ENCODE data around the gene R3HDM2.

Gene R3HDM2

DNA sequence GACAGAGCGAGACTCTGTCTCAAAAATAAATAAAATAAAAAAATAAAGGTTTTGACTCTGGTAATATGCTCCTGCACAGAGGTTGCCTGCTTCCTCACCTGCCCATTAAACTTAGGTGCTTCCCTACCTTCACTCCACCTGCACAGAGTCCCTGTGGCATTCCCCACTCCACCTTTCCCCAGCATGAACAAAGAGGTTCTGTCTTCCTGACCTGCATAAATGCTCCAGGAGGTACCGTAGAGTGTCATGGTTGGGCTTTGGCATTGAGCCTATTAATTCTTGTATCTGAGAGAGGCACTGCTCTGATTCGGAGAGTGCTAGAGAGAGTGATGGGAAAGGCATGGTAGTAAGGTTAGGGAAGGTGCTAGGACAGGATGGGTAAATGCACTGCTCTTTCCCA is 42.5 kb upstream of the R3HDM2 start:
- Histone ChIP-seq H3K4me3 (ENCODE audit: low read length) (no peak overlapping the region), H3K36me3 (ENCODE audit: control insufficient read depth, low read depth, low read length) (no peaks in the 10 kb centered on the region), H3K27ac (ENCODE audit: low read length) (no peak overlapping the region), H3K4me1 (ENCODE audit: control insufficient read depth, low read depth, low read length) (peaks cover 8% of the 10 kb centered on the region), H3K9me3 (ENCODE audit: control insufficient read depth, low read depth, low read length) (no peaks in the 10 kb centered on the region), H3K9ac (ENCODE audit: low read length) (no peak overlapping the region), H3K27me3 (ENCODE audit: control insufficient read depth, insufficient read depth, low read length) (peaks cover 63% of the 10 kb centered on the region)

DNA sequence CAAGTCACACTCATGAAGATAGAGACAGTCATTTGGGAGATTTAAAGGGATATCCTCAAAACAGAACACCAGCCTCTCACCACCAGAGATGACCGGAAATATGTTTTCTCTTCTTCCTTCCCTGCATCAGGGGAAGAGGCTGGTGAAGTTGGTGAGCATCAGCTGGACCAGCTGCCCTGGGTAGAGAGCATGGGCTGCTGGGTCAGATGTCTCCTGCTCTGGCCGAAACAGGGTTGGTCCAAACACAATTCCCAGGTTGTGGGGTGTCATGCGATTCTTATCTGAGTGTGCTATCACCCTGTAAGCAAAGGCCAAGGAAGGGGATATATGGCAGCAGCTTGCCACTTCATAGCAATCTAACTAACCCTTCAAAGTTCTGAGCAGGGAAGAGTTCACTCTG is 41.5 kb upstream of the R3HDM2 start:
- H3K9ac ChIP-seq (ENCODE audit: low read length) = no peak overlapping the region
- H3K27me3 ChIP-seq (ENCODE audit: control insufficient read depth, insufficient read depth, low read length) = peaks cover 56% of the 10 kb centered on the region
- H3K27ac ChIP-seq (ENCODE audit: low read length) = no peak overlapping the region
- no peak overlapping the region for H3K4me3 ChIP-seq (ENCODE audit: low read length)
- H3K36me3 ChIP-seq (ENCODE audit: control insufficient read depth, low read depth, low read length) = no peaks in the 10 kb centered on the region
- peaks cover 4% of the 10 kb centered on the region for H3K4me1 ChIP-seq (ENCODE audit: control insufficient read depth, low read depth, low read length)
- no peaks in the 10 kb centered on the region for H3K9me3 ChIP-seq (ENCODE audit: control insufficient read depth, low read depth, low read length)

DNA sequence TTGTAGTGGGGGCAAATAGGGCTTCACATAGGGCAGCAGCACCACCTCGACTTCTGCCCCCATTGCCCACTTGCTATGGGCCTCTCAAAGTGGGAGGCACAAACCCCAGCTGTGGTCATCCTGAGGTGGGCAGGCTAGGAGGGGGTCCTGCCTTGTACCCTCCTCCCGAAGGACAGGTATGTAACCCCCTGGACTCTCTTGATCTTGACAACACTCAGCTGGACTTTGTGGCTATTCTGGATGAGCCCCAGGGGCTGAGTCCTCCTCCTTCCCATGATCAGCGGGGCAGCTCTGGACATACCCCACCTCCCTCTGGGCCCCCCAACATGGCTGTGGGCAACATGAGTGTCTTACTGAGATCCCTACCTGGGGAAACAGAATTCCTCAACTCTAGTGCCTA is 40.8 kb upstream of the R3HDM2 start:
- Histone ChIP-seq H3K4me3 (ENCODE audit: low read length) (no peak overlapping the region), H3K9me3 (ENCODE audit: control insufficient read depth, low read depth, low read length) (no peaks in the 10 kb centered on the region), H3K27me3 (ENCODE audit: control insufficient read depth, insufficient read depth, low read length) (peaks cover 49% of the 10 kb centered on the region), H3K36me3 (ENCODE audit: control insufficient read depth, low read depth, low read length) (no peaks in the 10 kb centered on the region), H3K9ac (ENCODE audit: low read length) (no peak overlapping the region), H3K27ac (ENCODE audit: low read length) (no peak overlapping the region), H3K4me1 (ENCODE audit: control insufficient read depth, low read depth, low read length) (peaks cover 4% of the 10 kb centered on the region)

DNA sequence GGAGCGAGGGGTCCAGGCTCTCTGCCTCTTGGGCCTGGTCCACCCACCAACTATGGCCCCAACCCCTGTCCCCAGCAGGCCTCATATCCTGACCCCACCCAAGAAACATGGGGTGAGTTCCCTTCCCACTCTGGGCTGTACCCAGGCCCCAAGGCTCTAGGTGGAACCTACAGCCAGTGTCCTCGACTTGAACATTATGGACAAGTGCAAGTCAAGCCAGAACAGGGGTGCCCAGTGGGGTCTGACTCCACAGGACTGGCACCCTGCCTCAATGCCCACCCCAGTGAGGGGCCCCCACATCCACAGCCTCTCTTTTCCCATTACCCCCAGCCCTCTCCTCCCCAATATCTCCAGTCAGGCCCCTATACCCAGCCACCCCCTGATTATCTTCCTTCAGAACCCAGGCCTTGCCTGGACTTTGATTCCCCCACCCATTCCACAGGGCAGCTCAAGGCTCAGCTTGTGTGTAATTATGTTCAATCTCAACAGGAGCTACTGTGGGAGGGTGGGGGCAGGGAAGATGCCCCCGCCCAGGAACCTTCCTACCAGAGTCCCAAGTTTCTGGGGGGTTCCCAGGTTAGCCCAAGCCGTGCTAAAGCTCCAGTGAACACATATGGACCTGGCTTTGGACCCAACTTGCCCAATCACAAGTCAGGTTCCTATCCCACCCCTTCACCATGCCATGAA is 40.3 kb upstream of the R3HDM2 start:
- Histone ChIP-seq H3K9ac (ENCODE audit: low read length) (no peak overlapping the region), H3K4me3 (ENCODE audit: low read length) (no peak overlapping the region), H3K27me3 (ENCODE audit: control insufficient read depth, insufficient read depth, low read length) (peaks cover 43% of the 10 kb centered on the region), H3K4me1 (ENCODE audit: control insufficient read depth, low read depth, low read length) (peaks cover 4% of the 10 kb centered on the region), H3K27ac (ENCODE audit: low read length) (no peak overlapping the region), H3K9me3 (ENCODE audit: control insufficient read depth, low read depth, low read length) (no peaks in the 10 kb centered on the region), H3K36me3 (ENCODE audit: control insufficient read depth, low read depth, low read length) (no peaks in the 10 kb centered on the region)

DNA sequence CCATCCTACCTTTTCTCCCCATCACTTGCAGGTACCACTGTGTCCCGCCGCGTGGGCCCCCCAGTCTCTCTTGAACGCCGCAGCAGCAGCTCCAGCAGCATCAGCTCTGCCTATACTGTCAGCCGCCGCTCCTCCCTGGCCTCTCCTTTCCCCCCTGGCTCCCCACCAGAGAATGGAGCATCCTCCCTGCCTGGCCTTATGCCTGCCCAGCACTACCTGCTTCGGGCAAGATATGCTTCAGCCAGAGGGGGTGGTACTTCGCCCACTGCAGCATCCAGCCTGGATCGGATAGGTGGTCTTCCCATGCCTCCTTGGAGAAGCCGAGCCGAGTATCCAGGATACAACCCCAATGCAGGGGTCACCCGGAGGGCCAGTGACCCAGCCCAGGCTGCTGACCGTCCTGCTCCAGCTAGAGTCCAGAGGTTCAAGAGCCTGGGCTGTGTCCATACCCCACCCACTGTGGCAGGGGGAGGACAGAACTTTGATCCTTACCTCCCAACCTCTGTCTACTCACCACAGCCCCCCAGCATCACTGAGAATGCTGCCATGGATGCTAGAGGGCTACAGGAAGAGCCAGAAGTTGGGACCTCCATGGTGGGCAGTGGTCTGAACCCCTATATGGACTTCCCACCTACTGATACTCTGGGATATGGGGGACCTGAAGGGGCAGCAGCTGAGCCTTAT is 39.6 kb upstream of the R3HDM2 start:
- Histone ChIP-seq H3K9ac (ENCODE audit: low read length) (no peak overlapping the region), H3K27ac (ENCODE audit: low read length) (no peak overlapping the region), H3K4me1 (ENCODE audit: control insufficient read depth, low read depth, low read length) (peaks cover 4% of the 10 kb centered on the region), H3K27me3 (ENCODE audit: control insufficient read depth, insufficient read depth, low read length) (peaks cover 36% of the 10 kb centered on the region), H3K9me3 (ENCODE audit: control insufficient read depth, low read depth, low read length) (no peaks in the 10 kb centered on the region), H3K4me3 (ENCODE audit: low read length) (no peak overlapping the region), H3K36me3 (ENCODE audit: control insufficient read depth, low read depth, low read length) (no peaks in the 10 kb centered on the region)

DNA sequence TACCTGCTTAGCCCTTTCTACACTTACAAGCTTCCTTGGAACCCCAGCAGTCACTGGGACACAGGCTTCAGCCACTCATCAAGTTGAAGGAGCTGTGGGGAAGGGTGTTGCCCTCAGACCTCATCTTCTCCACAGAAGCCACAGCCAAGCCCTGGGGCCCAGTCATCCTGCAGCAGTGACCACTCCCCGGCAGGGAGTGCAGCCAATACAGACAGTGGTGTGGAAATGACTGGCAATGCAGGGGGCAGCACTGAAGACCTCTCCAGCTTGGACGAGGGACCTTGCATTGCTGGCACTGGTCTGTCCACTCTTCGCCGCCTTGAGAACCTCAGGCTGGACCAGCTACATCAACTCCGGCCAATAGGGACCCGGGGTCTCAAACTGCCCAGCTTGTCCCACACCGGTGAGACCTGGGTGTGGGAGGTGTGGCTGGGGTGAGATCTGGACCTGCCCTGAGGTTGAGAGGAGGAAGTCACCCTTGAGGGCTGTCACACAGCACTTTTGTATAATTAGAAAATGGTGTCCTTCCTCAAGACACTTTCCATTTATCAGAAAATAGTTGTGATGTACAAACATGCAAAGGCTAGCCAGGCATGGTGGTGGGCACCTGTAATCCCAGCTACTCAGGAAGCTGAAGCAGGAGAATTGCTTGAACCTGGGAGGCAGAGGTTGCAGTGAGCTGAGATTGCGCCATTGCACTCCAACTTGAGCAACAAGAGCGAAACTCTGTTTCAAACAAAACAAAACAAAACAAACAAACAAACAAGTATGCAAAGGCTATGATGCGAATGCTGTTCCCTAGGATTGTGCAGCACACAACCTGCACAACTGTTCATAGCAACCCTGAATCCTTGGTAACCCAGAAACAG is 38.7 kb upstream of the R3HDM2 start:
- Histone ChIP-seq H3K36me3 (ENCODE audit: control insufficient read depth, low read depth, low read length) (no peaks in the 10 kb centered on the region), H3K4me1 (ENCODE audit: control insufficient read depth, low read depth, low read length) (no peaks in the 10 kb centered on the region), H3K9me3 (ENCODE audit: control insufficient read depth, low read depth, low read length) (no peaks in the 10 kb centered on the region), H3K4me3 (ENCODE audit: low read length) (no peak overlapping the region), H3K27me3 (ENCODE audit: control insufficient read depth, insufficient read depth, low read length) (peaks cover 27% of the 10 kb centered on the region), H3K9ac (ENCODE audit: low read length) (no peak overlapping the region), H3K27ac (ENCODE audit: low read length) (no peak overlapping the region)

DNA sequence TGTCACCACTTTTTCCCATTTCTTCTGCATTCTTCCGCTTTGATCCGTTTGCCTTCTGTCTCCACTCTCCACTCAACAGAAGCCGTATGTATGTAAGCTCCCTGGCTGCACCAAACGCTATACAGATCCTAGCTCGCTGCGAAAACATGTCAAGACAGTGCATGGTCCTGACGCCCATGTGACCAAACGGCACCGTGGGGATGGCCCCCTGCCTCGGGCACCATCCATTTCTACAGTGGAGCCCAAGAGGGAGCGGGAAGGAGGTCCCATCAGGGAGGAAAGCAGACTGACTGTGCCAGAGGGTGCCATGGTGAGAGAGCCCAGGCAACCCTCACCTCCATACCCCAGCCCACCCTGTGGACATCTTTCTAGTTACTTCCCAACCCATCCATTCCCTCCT is 37.1 kb upstream of the R3HDM2 start:
- Histone ChIP-seq H3K27ac (ENCODE audit: low read length) (no peak overlapping the region), H3K27me3 (ENCODE audit: control insufficient read depth, insufficient read depth, low read length) (peaks cover 13% of the 10 kb centered on the region), H3K9me3 (ENCODE audit: control insufficient read depth, low read depth, low read length) (no peaks in the 10 kb centered on the region), H3K4me3 (ENCODE audit: low read length) (no peak overlapping the region), H3K36me3 (ENCODE audit: control insufficient read depth, low read depth, low read length) (no peaks in the 10 kb centered on the region), H3K4me1 (ENCODE audit: control insufficient read depth, low read depth, low read length) (peaks cover 1% of the 10 kb centered on the region), H3K9ac (ENCODE audit: low read length) (no peak overlapping the region)

DNA sequence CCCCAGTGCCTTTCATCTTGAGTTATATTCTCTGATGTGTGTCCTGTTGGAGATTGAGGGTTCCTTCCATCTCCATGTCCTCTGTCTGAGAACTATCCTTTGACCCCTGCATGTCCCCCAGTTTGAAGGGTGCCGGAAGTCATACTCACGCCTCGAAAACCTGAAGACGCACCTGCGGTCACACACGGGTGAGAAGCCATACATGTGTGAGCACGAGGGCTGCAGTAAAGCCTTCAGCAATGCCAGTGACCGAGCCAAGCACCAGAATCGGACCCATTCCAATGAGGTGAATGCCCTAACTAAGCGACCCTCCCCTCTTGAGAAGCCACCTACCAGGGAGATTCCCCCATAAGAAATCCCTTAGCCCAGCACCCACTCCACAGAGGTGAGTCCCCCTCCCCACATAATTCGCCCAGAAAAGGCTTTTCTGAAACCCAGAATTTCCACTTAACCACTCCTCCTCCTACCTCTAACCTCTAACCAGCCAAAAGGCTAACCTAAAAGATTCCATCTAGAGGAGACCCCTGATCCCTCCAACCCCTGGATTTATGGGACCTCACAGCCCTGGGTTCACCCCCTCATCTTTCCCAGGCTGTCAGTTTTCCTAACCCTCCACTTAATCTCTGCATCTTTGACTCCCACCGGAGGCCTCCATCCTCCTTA is 36.5 kb upstream of the R3HDM2 start:
- peaks cover 3% of the 10 kb centered on the region for H3K4me1 ChIP-seq (ENCODE audit: control insufficient read depth, low read depth, low read length)
- H3K9ac ChIP-seq (ENCODE audit: low read length) = no peak overlapping the region
- H3K9me3 ChIP-seq (ENCODE audit: control insufficient read depth, low read depth, low read length) = no peaks in the 10 kb centered on the region
- H3K27ac ChIP-seq (ENCODE audit: low read length) = no peak overlapping the region
- H3K36me3 ChIP-seq (ENCODE audit: control insufficient read depth, low read depth, low read length) = no peaks in the 10 kb centered on the region
- H3K4me3 ChIP-seq (ENCODE audit: low read length) = no peak overlapping the region
- peaks cover 7% of the 10 kb centered on the region for H3K27me3 ChIP-seq (ENCODE audit: control insufficient read depth, insufficient read depth, low read length)

DNA sequence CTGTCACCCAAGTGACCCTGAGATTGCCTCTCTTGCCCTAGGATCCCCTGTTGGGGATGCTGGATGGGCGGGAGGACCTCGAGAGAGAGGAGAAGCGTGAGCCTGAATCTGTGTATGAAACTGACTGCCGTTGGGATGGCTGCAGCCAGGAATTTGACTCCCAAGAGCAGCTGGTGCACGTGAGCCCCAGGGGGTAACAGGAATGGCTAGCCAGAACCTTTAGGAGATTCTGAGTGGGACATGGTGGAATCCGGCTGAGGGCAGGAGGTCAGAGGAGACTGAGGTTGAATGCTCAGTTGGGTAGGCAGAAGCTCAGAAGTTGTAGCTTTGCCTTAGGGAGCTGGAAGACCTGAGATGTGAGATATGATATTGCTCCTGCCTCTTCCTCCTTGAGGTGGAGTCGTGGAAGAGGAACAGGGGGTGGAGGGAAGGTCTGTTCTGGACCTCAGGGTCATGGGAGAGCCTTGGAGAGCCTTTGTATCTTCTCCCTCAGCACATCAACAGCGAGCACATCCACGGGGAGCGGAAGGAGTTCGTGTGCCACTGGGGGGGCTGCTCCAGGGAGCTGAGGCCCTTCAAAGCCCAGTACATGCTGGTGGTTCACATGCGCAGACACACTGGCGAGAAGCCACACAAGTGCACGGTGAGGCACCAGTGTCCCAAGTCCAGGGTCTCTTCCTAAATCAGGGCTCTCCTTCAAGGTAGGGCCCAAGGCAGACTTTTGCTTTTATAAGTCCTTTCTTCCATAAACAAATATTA is 35.1 kb upstream of the R3HDM2 start:
- Histone ChIP-seq H3K4me1 (ENCODE audit: control insufficient read depth, low read depth, low read length) (peaks cover 3% of the 10 kb centered on the region), H3K9ac (ENCODE audit: low read length) (no peak overlapping the region), H3K27ac (ENCODE audit: low read length) (no peak overlapping the region), H3K36me3 (ENCODE audit: control insufficient read depth, low read depth, low read length) (no peaks in the 10 kb centered on the region), H3K4me3 (ENCODE audit: low read length) (no peak overlapping the region), H3K27me3 (ENCODE audit: control insufficient read depth, insufficient read depth, low read length) (no peaks in the 10 kb centered on the region), H3K9me3 (ENCODE audit: control insufficient read depth, low read depth, low read length) (no peaks in the 10 kb centered on the region)

DNA sequence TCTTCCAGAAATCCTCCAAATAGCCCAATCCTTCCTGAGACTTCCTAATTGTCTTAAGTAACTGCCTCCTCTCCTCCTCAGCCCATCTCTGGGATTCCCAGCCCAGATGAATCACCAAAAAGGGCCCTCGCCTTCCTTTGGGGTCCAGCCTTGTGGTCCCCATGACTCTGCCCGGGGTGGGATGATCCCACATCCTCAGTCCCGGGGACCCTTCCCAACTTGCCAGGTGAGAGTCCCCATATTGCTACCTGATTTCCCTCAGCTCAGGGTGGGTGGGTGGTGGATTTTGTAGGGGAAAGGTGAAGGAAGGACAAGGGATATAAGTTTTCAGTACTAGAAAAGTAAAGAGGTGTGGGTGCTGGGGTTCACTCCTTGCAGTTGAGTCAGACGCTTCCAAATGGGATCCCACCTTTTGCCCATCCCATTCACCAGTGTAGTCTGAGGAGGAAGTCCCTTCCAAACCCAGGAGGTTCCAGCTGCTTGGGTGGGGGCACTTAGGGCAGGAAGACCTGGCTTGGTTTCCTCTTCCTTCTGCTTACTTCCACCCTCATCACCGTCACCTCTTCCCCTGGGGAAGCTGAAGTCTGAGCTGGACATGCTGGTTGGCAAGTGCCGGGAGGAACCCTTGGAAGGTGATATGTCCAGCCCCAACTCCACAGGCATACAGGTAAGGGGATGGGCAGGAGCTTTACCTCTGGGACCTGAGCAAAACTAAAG is 34.3 kb upstream of the R3HDM2 start:
- H3K9me3 ChIP-seq (ENCODE audit: control insufficient read depth, low read depth, low read length) = no peaks in the 10 kb centered on the region
- no peak overlapping the region for H3K27ac ChIP-seq (ENCODE audit: low read length)
- H3K4me1 ChIP-seq (ENCODE audit: control insufficient read depth, low read depth, low read length) = peaks cover 6% of the 10 kb centered on the region
- no peak overlapping the region for H3K4me3 ChIP-seq (ENCODE audit: low read length)
- H3K27me3 ChIP-seq (ENCODE audit: control insufficient read depth, insufficient read depth, low read length) = no peaks in the 10 kb centered on the region
- H3K36me3 ChIP-seq (ENCODE audit: control insufficient read depth, low read depth, low read length) = no peaks in the 10 kb centered on the region
- no peak overlapping the region for H3K9ac ChIP-seq (ENCODE audit: low read length)
